RWPE2 (cell line): ENCODE data around the gene NEAT1.

Source experiments
- ATAC-seq: fragments of 200-7000 bp; cut with Tn5 transposase; 3 replicates; pipeline ENCODE4 v1.9.1; 2021; ENCODE audit warnings: low read depth
- DNase-seq: peaks from one replicate; pipeline ENCODE4 v3.0.0-alpha.2; 2020; ENCODE audit warnings: low spot score
- H3K27ac ChIP-seq: fragments of 450-650 bp; 2 replicates; pipeline ENCODE4 v1.5.1; 2017; ENCODE audit warnings: mild to moderate bottlenecking; ENCODE audit not compliant: poor library complexity, severe bottlenecking
- H3K27me3 ChIP-seq: fragments of 250-450 bp; sonication (Bioruptor Pico); 2 replicates; pipeline ENCODE4 v1.5.1; 2021; ENCODE audit warnings: mild to moderate bottlenecking, moderate library complexity; ENCODE audit not compliant: insufficient read depth, poor library complexity, severe bottlenecking
- H3K36me3 ChIP-seq: fragments of 250-450 bp; sonication (Bioruptor Pico); 2 replicates; pipeline ENCODE4 v1.5.1; 2020; ENCODE audit warnings: low read depth, mild to moderate bottlenecking, moderate library complexity
- H3K4me1 ChIP-seq: fragments of 250-450 bp; sonication (Bioruptor Pico); 2 replicates; pipeline ENCODE4 v1.5.1; 2021; ENCODE audit warnings: mild to moderate bottlenecking, moderate library complexity; ENCODE audit not compliant: insufficient read depth, poor library complexity, severe bottlenecking
- H3K4me3 ChIP-seq: fragments of 250-450 bp; sonication (Bioruptor Pico); 2 replicates; pipeline ENCODE4 v1.5.1; 2021; ENCODE audit warnings: mild to moderate bottlenecking, moderate library complexity; ENCODE audit not compliant: severe bottlenecking
- H3K9me3 ChIP-seq: fragments of 250-450 bp; sonication (Bioruptor Pico); 2 replicates; pipeline ENCODE4 v1.5.1; 2021; ENCODE audit warnings: mild to moderate bottlenecking, moderate library complexity; ENCODE audit not compliant: severe bottlenecking
- CTCF ChIP-seq: fragments of 450-650 bp; IDR thresholded peaks from one replicate; pipeline ENCODE4 v1.5.1; 2017; ENCODE audit warnings: mild to moderate bottlenecking, moderate library complexity; ENCODE audit not compliant: poor library complexity, severe bottlenecking

NEAT1 gene

GRCh38 chr11:65434667-65435410 is 12.2 kb downstream of the NEAT1 start:
- H3K27ac ChIP-seq, result peak overlapping the region; percentile 97

GRCh38 chr11:65435411-65435931 is 12.9 kb downstream of the NEAT1 start:
- Histone ChIP-seq H3K4me1 (peaks cover 14% of the 10 kb centered on the region), H3K36me3 (peaks cover 100% of the 10 kb centered on the region)
- ATAC-seq, result no peak

More at GRCh38 chr11:65434667-65435410, 12.2 kb downstream of the NEAT1 start:
- Histone ChIP-seq H3K9me3 (no peaks in the 10 kb centered on the region), H3K36me3 (peaks cover 100% of the 10 kb centered on the region), H3K4me3 (no peak overlapping the region), H3K4me1 (peaks cover 14% of the 10 kb centered on the region), H3K27me3 (no peaks in the 10 kb centered on the region)
- DNase-seq, result no peak
- ATAC-seq, result no peak
- TF ChIP-seq CTCF, result no peak

GRCh38 chr11:65435981-65436411 is 13.4 kb downstream of the NEAT1 start:
- peaks cover 100% of the 10 kb centered on the region for H3K36me3 ChIP-seq
- no peak for DNase-seq
- H3K27me3 ChIP-seq, result no peaks in the 10 kb centered on the region
- no peak overlapping the region for H3K4me3 ChIP-seq
- TF ChIP-seq CTCF, result no peak
- peak; percentile 4; the same call in 1 of the 3 replicates for ATAC-seq
- no peaks in the 10 kb centered on the region for H3K9me3 ChIP-seq
- H3K4me1 ChIP-seq, result peaks cover 9% of the 10 kb centered on the region
- peak overlapping the region; percentile 8 for H3K27ac ChIP-seq

More at GRCh38 chr11:65435411-65435931, 12.9 kb downstream of the NEAT1 start:
- Histone ChIP-seq H3K27me3 (no peaks in the 10 kb centered on the region), H3K27ac (peak overlapping the region; percentile 97), H3K9me3 (no peaks in the 10 kb centered on the region), H3K4me3 (no peak overlapping the region)
- TF ChIP-seq CTCF, result no peak
- DNase-seq, result no peak

- peaks cover 5% of the 10 kb centered on the region for H3K4me1 ChIP-seq
- peak overlapping the region; percentile 8 for H3K27ac ChIP-seq
- H3K27me3 ChIP-seq, result no peaks in the 10 kb centered on the region
- no peak overlapping the region for H3K4me3 ChIP-seq
- no peak for DNase-seq
- peak; percentile 12; the same call in 1 of the 3 replicates for ATAC-seq
- peaks cover 100% of the 10 kb centered on the region for H3K36me3 ChIP-seq
- H3K9me3 ChIP-seq, result no peaks in the 10 kb centered on the region
- TF ChIP-seq CTCF, result no peak
Measured at GRCh38 chr11:65436412-65437032, 13.9 kb downstream of the NEAT1 start.
